Measurements from ENCODE around the gene MMP24OS. TPM values are rescaled to one million over a fixed set of nuclear protein-coding genes. Genes with fewer than 3 reads are reported as not detected.

The MMP24OS gene
- total RNA-seq, 1 donor, result 20.1 TPM

DNA sequence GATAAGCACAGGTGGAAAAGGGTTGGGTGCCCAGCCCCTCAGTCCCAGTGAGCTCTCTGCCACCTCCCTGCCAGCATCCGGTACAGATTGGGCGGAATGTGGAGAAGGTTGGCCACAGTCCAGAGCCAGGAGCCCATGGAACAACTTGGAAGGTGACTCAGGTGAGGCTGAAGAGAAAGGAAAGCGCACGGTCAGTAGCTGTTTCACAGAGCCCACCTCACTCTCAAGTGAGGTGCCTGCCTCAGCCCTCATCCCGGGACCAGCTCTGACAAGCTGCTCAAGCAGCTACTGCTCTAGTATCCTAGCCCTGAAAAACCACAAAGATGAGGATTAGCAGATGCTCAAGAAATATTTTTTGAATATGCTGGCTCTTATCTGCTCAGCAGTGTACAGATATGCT lies 1.1 kb upstream of the MMP24OS start:
- Histone ChIP-seq H3K27me3 (ENCODE audit: insufficient read depth, low read length) (no peaks in the 10 kb centered on the region), H3K4me3 (ENCODE audit: low read length) (no peak overlapping the region), H3K9me3 (ENCODE audit: low read depth, low read length) (no peaks in the 10 kb centered on the region), H3K4me1 (ENCODE audit: insufficient read depth, low read length) (peaks cover 23% of the 10 kb centered on the region)

DNA sequence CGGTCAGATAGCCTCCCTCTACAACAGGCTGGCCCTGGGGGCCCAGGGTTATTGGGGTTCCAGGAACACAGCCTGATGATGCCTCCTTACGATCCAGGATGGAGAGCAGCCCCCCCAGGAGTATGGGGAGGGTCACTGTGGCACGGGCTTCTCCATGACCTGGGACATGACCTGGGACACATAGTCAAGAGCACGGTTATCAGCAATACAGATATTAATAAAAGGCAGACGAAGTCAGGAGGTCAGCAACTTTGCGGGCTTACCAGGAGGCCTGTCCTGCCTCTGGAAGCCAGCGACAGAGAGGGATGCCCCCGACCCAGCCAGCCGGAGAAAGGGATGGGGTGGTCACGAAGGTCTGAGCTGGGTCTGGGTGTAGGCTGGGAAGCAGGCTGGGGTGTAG lies 795 bp downstream of the MMP24OS start:
- Histone ChIP-seq H3K27me3 (ENCODE audit: insufficient read depth, low read length) (no peaks in the 10 kb centered on the region), H3K4me3 (ENCODE audit: low read length) (peak overlapping the region; percentile 85), H3K4me1 (ENCODE audit: insufficient read depth, low read length) (peaks cover 11% of the 10 kb centered on the region), H3K9me3 (ENCODE audit: low read depth, low read length) (no peaks in the 10 kb centered on the region)

DNA sequence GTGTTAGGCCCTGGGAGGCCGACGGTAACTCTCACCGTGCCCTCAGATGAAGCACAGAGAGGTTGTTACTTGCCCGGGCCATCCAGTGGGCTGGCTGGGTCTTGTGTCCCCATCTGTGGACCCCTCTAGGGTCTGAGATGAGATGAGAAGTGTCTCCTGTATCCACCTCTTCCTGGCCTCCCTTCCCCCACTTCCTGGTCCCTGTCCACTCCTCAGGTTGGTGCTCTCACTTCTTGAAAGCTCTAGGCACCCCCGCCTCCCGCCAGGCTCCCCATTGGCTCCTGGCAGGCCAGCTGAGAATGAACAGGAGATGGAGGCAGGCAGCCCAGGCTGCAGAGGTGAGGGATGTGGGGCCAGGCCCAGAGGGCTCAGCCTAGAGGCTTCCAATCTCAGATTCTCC lies 1.5 kb downstream of the MMP24OS start:
- peaks cover 11% of the 10 kb centered on the region for H3K4me1 ChIP-seq (ENCODE audit: insufficient read depth, low read length)
- H3K4me3 ChIP-seq (ENCODE audit: low read length), result no peak overlapping the region
- H3K27me3 ChIP-seq (ENCODE audit: insufficient read depth, low read length), result no peaks in the 10 kb centered on the region
- H3K9me3 ChIP-seq (ENCODE audit: low read depth, low read length), result no peaks in the 10 kb centered on the region

DNA sequence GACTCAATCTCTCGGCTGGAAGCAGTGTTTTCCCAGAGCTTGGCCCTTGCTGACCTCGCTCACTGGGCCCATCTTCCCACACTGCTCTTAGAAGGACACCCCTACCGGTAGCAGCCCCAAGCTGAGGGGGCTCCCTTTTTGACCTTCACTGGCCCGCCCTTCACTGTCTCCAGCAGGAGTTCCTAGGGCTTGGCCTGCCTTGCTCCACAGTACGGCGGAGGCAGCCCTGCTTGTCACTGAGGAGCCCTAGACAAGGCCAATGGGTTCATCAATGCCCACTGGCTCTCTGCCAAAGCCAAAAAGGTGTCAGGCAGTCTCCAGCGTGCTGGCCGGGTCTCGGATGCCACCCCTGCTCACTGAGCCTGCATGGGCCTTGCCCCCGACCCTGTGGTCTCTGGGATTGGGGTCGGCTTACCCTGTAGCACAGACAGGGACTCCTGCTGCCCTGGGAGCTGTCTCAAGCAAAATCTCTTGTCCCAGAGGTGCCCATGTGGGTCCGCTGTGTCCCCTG lies 2.1 kb downstream of the MMP24OS start:
- Histone ChIP-seq H3K4me1 (ENCODE audit: insufficient read depth, low read length) (peaks cover 11% of the 10 kb centered on the region), H3K9me3 (ENCODE audit: low read depth, low read length) (no peaks in the 10 kb centered on the region), H3K27me3 (ENCODE audit: insufficient read depth, low read length) (no peaks in the 10 kb centered on the region), H3K4me3 (ENCODE audit: low read length) (no peak overlapping the region)

DNA sequence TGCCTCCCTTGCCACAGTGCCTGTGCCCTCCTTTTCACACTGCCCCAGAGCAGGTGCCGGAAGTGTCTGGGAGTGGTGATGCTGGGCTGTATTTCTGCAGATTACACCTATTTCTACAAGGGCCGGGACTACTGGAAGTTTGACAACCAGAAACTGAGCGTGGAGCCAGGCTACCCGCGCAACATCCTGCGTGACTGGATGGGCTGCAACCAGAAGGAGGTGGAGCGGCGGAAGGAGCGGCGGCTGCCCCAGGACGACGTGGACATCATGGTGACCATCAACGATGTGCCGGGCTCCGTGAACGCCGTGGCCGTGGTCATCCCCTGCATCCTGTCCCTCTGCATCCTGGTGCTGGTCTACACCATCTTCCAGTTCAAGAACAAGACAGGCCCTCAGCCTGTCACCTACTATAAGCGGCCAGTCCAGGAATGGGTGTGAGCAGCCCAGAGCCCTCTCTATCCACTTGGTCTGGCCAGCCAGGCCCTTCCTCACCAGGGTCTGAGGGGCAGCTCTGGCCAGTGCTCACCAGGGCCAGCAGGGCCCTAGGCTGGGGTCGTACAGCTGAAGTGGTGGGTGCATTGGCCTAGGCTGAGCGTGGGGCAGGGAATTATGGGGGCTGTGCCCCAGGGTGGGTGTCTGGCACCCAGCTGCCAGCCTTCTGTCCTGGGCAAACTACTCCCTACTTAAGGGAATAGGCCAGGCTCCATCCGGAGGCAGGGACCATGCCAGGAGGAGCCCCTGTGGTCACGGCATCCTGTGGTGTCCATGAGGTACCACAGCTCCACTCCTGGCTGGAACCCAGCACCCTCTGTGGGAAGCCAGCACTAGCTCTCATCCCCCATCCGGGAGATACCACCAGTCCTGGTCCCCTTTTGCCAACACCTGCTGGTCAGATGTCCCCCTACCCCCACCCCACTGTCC lies 3.5 kb downstream of the MMP24OS start:
- H3K4me3 ChIP-seq (ENCODE audit: low read length), result no peak overlapping the region
- H3K27me3 ChIP-seq (ENCODE audit: insufficient read depth, low read length), result no peaks in the 10 kb centered on the region
- H3K9me3 ChIP-seq (ENCODE audit: low read depth, low read length), result no peaks in the 10 kb centered on the region
- H3K4me1 ChIP-seq (ENCODE audit: insufficient read depth, low read length), result peaks cover 11% of the 10 kb centered on the region

DNA sequence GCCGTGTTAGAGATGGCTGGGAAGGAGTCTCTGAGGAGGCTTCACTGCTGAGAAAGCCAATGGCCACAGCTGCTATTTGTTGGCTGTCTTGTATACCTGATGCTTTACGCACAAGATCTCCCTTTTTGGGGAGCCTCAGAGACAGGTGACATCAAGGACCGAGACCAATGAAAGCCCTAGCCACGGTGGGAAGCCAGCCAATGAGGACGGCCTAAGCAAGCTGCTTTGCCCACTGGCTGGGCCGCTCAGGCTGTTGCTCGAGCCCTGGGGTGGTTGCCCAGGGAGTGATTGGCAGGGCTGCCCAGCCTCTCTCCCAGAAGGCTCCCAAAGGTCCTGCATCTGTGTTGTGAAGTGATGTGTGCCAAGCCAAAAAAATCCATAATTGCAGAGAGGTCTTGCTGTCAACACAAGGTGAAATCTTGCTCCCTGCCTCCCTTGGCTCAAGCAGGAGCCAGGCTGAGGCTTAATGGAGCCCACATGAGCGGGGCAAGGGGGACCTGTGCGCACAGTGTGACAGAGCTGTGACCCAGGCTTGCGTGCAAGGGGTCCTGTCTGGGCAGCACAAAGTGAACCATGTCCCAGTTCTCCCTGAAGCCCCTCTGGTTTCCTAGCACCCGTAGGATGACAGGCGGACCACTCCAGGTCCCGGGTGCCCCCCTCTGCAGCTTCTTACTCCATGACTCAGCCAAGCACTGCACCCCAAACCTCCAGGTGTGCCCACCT lies 4.3 kb downstream of the MMP24OS start:
- Histone ChIP-seq H3K4me1 (ENCODE audit: insufficient read depth, low read length) (peaks cover 11% of the 10 kb centered on the region), H3K4me3 (ENCODE audit: low read length) (no peak overlapping the region), H3K27me3 (ENCODE audit: insufficient read depth, low read length) (no peaks in the 10 kb centered on the region), H3K9me3 (ENCODE audit: low read depth, low read length) (no peaks in the 10 kb centered on the region)

DNA sequence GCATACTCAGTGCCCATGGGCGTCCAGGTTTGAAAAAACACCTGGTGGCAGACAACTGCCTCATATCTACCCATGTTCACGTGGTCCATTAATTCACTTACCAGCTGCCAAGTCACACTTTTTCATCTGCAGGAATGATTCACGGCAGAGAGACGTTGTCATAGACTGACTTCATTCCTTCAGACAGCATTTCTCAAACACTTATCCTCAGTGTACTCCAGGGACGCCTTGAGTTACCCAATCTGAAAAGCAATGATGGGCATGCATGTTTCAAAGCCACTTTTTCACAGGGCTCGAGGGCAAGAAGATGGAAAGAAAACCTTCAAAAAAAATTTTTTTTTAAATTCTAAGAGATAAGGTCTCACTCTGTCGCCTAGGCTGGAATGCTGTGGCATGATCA lies 6.0 kb downstream of the MMP24OS start:
- Histone ChIP-seq H3K4me1 (ENCODE audit: insufficient read depth, low read length) (peaks cover 8% of the 10 kb centered on the region), H3K27me3 (ENCODE audit: insufficient read depth, low read length) (no peaks in the 10 kb centered on the region), H3K4me3 (ENCODE audit: low read length) (no peak overlapping the region), H3K9me3 (ENCODE audit: low read depth, low read length) (no peaks in the 10 kb centered on the region)

DNA sequence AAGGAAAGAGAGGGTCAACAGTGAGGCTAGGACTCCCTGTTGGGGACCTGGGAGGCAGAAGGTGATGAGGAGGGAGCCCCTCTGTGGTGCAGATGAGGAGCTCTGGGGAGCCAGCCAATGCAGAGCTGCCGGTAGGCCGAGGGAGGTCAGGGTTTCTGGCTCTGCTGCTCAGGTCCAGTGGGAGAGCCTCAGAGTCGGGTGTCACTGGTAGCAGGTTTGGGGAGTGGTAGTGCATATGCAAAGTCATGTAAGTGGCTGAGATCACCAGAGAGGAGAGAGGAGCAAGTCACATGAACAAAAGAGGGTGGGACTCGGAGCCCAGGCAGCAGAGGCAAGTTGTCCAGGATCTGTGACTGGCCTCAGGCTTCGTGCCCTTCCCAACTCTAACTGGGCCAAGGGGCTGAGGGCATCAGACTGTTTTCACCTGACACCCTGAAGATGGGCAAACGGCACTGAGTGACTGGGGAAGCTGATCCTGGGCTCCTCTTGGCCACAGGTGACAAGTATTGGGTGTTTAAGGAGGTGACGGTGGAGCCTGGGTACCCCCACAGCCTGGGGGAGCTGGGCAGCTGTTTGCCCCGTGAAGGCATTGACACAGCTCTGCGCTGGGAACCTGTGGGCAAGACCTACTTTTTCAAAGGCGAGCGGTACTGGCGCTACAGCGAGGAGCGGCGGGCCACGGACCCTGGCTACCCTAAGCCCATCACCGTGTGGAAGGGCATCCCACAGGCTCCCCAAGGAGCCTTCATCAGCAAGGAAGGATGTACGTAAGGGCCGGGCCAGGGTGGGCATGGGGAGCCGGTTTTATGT lies 6.6 kb downstream of the MMP24OS start:
- no peak overlapping the region for H3K4me3 ChIP-seq (ENCODE audit: low read length)
- peaks cover 2% of the 10 kb centered on the region for H3K4me1 ChIP-seq (ENCODE audit: insufficient read depth, low read length)
- no peaks in the 10 kb centered on the region for H3K9me3 ChIP-seq (ENCODE audit: low read depth, low read length)
- H3K27me3 ChIP-seq (ENCODE audit: insufficient read depth, low read length), result no peaks in the 10 kb centered on the region

DNA sequence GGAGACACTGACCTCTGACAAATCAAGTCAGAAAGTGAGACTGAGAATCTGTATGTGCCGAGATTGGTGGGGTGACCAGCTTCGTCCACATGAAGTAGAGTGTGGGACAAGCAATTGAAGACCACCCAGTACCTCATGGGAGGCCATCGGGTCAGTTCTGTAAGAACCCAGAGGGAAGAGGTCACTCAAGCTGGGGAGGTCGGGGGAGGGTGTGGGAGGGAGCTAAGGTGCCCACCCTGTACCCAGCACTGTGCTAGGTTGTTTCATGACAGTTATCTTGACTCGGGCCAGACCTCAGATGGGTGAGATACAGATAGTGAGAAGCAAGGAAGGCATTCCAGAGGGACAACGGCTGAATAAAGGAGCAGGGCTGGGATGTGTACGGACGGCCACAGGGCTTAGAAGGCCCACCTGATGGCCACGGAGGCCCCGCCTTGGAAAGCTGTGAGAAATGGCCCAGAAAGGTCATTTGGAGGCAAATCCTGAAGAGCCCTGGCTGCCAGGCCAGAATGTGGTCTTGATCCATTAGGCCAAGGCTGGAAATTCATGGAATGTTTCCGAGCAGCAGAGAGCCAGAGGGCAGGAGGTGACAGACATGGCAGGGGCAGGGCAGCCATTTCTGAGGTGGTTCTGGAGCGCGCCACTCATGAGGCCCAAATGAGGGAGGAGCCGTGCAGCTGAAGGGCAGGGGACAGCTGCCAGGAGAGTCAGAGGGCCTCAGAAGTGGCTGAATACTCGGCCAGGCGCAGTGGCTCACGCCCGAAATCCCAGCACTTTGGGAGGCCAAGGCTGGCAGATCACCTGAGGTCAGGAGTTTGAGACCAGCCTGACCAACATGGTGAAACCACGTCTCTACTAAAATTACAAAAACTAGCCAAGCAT lies 7.7 kb downstream of the MMP24OS start:
- no peak overlapping the region for H3K4me3 ChIP-seq (ENCODE audit: low read length)
- H3K9me3 ChIP-seq (ENCODE audit: low read depth, low read length), result no peaks in the 10 kb centered on the region
- H3K4me1 ChIP-seq (ENCODE audit: insufficient read depth, low read length), result no peaks in the 10 kb centered on the region
- no peaks in the 10 kb centered on the region for H3K27me3 ChIP-seq (ENCODE audit: insufficient read depth, low read length)

DNA sequence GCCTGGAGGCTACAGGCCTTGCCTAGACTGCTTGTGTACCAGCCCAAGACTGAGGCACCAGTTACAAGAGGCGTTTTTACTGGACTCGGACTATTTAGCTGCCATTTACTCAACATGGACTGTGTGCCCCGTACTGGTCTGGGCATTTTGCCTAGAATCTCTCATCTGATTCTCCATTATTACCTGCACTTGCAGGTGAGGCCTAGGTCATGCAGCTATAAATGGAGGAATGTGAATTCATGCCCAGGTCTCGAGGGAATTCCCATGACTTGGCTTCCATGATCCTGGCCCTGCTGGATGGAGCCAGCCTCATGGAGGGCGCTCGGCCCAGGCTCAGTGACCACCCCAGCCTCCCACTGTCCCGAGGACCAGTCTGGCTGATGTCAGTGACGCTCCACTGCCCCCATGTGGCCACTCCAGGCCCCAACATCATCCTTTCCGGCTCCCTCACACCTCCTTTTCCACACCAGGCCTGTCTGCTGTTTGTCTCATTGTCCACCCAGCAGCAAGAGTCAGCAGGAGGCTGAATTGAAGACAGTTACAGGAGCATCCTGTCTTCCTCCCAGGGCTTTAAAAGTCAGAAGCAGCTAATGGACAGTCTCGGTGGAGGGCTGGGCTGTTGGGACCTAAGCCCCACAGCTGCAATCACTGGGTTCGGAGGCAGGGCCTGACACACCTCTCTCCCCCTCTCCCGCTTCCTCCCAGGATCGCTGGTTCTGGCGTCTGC lies 8.7 kb downstream of the MMP24OS start:
- Histone ChIP-seq H3K27me3 (ENCODE audit: insufficient read depth, low read length) (no peaks in the 10 kb centered on the region), H3K4me1 (ENCODE audit: insufficient read depth, low read length) (no peaks in the 10 kb centered on the region), H3K4me3 (ENCODE audit: low read length) (no peak overlapping the region), H3K9me3 (ENCODE audit: low read depth, low read length) (no peaks in the 10 kb centered on the region)

DNA sequence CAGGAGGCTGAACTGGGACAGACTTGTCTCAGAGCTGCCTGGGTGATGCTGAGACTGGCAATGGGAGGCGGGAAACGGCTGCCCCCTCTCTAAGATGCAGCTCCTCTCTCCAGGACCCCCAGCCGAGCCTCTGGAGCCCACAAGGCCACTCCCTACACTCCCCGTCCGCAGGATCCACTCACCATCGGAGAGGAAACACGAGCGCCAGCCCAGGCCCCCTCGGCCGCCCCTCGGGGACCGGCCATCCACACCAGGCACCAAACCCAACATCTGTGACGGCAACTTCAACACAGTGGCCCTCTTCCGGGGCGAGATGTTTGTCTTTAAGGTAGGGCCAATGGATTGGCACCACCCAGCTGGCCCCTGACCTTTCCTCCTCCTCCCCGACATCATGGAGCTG lies 10.8 kb downstream of the MMP24OS start:
- no peaks in the 10 kb centered on the region for H3K27me3 ChIP-seq (ENCODE audit: insufficient read depth, low read length)
- no peaks in the 10 kb centered on the region for H3K9me3 ChIP-seq (ENCODE audit: low read depth, low read length)
- H3K4me3 ChIP-seq (ENCODE audit: low read length), result no peak overlapping the region
- no peaks in the 10 kb centered on the region for H3K4me1 ChIP-seq (ENCODE audit: insufficient read depth, low read length)

DNA sequence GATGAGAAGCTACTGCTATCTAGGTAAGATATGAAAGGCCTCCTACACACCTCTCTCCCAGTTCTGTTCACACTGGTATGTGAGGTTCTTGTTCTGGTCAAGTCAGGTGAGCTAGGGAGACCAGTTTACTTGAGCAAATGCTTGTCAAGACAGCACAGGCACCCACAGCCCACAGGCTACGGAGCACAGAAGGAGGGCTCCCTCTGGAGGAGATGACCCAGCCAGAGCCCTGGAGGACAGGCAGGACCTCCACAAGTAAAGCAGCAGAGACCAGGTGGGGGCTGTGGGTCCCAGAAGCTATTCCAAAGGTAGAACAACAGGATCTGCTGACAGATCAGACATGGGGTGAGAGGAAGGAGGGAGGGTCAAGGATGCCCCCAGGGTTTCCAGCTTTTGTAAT lies 13.2 kb downstream of the MMP24OS start:
- Histone ChIP-seq H3K27me3 (ENCODE audit: insufficient read depth, low read length) (no peaks in the 10 kb centered on the region), H3K4me3 (ENCODE audit: low read length) (no peak overlapping the region), H3K9me3 (ENCODE audit: low read depth, low read length) (no peaks in the 10 kb centered on the region), H3K4me1 (ENCODE audit: insufficient read depth, low read length) (no peaks in the 10 kb centered on the region)

DNA sequence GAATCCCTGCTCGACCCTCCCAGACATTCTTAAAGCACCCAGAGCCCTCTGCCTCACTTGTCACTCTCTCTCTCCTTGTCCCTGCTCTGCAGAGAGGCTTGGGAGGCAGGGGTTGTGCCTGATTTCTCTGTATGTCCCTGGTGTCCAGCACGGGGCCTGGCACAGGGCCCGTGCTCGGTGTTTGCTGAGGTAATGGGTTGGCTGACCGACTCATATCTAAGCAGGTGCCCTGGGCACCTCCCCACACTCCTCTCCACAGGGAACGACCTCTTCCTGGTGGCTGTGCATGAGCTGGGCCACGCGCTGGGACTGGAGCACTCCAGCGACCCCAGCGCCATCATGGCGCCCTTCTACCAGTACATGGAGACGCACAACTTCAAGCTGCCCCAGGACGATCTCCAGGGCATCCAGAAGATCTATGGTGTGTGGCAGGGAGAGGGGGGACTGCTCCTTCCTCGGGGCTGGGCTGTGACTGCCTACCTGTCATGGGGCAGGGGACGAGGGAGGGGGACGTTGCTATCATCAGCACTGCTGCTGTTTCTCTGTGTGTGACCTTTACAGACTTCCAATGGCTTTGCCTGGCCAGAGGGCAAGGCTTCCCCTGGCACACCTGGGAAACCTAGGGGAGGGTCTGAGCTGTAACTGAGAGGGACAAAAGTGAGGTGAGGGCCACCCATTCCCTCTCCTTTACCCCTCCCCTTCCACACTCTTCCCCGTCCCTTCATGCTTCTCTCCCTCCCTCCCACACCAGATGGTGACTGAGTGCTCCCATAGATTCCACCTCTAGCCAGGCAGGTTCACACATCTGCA lies 14.2 kb downstream of the MMP24OS start:
- H3K9me3 ChIP-seq (ENCODE audit: low read depth, low read length), result no peaks in the 10 kb centered on the region
- H3K27me3 ChIP-seq (ENCODE audit: insufficient read depth, low read length), result no peaks in the 10 kb centered on the region
- no peaks in the 10 kb centered on the region for H3K4me1 ChIP-seq (ENCODE audit: insufficient read depth, low read length)

More for the DNA sequence above, 14.2 kb downstream of the MMP24OS start:
- no peak overlapping the region for H3K4me3 ChIP-seq (ENCODE audit: low read length)

Data from mononuclear cell (primary cell).